Fibroblast of the conjunctiva (primary cell): Measurements from ENCODE around the gene EGFL6.

Experiments used
- DNase-seq: peaks from one replicate; pipeline ENCODE4 v3.0.0-alpha.2; 2010; ENCODE audit warnings: low read depth

EGFL6 gene

DNA sequence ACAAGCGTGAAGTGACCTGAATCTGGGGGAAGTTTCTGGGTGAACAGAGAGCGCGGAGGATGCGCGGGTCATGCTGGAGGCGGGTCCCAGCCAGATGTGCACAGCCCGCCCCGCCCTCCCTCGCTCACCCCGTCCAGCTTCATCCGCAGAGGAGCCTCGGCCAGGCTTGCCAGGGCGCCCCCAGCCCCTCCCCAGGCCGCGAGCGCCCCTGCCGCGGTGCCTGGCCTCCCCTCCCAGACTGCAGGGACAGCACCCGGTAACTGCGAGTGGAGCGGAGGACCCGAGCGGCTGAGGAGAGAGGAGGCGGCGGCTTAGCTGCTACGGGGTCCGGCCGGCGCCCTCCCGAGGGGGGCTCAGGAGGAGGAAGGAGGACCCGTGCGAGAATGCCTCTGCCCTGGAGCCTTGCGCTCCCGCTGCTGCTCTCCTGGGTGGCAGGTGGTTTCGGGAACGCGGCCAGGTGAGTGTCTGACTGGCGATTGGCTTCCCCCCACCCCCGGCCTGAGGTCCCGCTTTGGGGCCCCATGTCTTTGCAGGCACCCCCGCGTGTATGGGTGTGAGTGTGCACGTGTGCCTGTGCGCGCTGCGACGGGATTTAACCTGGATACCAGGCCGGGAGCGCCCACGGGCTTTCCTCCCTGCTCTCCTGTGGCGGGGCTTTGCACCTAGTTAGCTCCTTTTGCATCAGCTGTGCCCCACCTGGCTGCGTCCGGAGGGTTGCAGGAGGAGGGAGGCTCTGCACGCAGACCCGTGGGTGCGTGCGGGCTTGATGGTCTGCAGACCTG, at the start of gene EGFL6:
Gene EGFL6, plus strand, starts transcription at position 123 of the 782 bp plus-strand sequence. Its CDS starts 261 bp downstream, at position 384.
- no peak for DNase-seq

DNA sequence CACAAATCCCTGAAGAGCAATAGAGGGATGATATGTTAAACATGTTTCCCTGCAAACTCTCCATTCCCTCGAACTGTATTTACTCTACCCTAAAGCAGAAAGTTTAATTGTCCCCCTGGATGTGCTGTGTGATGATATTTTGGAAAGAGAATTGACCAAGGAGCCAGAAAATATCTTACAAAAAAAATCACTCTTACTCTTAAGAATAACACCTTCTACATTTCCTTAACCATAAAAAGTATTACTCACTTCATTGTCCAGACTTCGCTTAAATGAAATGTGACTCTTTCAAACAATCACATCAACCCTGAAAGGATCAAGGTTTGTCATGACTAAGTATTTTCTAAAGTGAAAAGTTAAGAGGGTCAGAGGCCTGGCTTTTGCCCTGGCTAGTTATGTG, 49.0 kb upstream of the EGFL6 start:
- DNase-seq: no peak

GRCh38 chrX:13520936-13521335, 48.5 kb upstream of the EGFL6 start:
- DNase-seq: no peak

DNA sequence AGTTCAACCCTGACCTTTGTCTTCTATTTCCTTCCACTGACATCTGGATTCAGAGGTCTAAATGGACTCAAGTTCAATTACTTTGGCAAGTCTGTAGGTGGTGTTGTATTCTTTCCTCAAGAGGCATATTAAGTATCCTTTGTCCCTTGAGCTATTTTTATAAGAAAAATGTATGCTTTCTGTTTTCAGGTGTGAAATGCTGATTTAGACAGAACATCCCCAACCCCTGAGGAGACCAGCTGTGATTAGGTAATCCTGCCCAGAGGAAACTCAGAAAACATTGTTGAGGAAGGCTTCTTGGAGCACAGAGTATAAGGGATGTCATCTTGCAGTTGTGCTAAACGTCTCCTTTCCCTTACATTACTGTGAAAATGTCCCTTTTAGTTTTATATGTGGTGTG, 46.6 kb upstream of the EGFL6 start:
- DNase-seq: no peak

DNA sequence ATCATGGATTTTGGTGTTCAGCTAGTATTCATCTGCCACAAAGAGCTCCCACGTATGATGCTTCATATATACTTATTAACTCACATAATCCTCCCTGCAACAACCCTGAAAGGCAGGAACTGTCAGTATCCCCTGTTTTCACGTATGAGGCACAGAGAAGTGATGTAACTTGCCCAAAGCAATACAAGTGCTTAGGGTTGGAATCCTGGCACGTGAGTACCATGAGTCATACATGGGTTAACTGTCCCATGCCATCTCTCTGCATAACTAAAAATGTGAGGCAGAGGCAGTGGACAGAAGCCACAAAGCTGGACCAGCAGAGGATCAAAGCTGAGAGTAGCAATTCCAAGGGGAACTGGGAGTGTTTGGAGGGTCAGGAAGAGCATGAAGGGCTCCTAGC, 35.7 kb upstream of the EGFL6 start:
- DNase-seq: peak; percentile 46

- no peak for DNase-seq
Measured at GRCh38 chrX:13535376-13536165, 33.8 kb upstream of the EGFL6 start.

DNA sequence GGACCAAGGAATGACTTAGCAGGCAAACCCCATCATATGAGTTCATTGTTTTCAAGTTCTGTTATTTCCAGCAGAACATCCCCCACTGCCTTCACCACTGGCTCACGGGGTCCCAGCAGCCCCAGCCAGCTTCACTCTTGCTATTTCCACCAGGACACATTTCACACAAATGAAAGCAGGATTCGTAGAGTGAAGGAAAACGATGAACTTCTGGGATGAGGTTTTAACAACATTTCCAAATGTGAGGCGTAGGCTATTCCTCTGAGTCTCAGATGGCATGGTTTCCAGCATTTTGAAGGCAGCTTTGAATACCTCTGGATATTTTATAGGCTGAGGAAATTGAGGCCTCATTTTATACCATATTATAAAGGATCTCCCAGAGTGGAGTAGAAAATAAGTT, 32.9 kb upstream of the EGFL6 start:
- no peak for DNase-seq

GRCh38 chrX:13538414-13538813, 31.0 kb upstream of the EGFL6 start:
- no peak for DNase-seq

DNA sequence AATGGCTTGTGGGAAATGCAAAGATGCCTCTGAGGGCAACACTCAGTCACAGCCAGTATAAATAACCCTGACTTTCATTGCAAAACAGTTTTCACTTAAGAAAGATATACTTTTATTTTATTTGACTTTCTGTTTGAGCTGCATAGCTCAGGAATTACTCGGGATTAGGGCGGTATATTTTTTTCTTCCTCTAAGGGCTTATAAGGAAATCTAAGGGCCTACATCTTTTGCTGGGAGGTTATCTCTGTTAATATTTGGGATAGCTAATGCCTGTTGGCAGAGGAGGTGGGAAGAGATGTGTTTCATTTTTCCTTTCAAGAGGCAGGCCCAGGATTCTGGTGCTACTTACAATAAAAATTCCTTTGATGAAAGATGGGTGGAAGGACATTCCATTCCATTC, 28.8 kb upstream of the EGFL6 start:
- no peak for DNase-seq

DNA sequence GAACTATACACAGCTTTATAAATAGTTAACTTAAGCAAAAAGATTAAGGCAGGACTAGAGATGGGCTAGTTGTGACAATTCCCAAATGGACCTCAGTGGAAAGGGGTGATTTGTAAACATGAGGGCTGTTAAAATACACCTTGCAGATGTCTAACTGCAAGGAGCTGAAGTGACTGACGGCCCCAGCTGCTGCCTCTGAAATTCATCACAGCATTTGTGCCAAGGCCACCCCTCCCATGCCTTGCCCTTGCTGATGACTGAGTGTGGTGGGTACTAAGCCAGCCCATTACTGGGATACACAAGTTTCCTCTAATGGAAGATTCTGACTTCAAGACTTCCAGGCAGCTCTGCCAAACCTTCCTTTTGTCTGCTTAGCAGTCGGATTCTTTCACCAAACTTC, 23.7 kb upstream of the EGFL6 start:
- no peak for DNase-seq

GRCh38 chrX:13547671-13548070, 21.7 kb upstream of the EGFL6 start:
- peak; percentile 9 for DNase-seq

DNA sequence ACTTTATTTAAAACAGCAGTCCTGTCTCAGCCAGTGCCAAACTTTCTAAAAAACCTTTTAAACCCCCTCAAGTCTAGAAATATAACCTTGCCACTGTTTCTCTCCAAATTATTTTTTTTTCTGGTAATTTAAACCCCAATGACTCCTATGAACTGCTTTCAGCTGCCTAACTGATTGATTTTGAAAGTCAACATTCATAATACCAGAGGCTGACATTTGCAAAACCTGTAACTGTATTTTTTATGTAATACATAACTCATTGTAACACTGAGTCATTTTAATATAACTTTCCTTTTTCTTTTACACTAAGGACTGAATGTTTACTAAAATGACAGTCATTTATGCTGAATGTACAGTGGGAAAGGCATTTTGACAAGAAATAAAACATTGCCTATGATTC, 19.1 kb upstream of the EGFL6 start:
- no peak for DNase-seq

DNA sequence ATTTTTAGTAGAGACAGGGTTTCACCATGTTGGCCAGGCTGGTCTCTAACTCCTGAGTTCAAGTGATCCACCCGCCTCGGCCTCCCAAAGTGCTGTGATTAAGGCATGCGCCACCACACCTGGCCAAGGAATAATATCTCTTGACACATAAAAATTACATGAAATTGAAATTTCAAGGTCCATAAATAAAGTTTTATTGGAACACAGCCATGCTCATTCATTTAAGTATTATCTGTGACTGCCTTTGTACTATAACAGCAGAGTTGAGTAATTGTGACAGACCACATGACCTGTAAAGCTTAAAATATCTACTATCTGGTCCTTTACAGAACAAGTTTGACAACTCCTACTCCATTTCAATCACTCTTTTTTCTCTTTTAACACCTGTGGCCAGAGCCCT, 17.8 kb upstream of the EGFL6 start:
- DNase-seq: no peak

DNA sequence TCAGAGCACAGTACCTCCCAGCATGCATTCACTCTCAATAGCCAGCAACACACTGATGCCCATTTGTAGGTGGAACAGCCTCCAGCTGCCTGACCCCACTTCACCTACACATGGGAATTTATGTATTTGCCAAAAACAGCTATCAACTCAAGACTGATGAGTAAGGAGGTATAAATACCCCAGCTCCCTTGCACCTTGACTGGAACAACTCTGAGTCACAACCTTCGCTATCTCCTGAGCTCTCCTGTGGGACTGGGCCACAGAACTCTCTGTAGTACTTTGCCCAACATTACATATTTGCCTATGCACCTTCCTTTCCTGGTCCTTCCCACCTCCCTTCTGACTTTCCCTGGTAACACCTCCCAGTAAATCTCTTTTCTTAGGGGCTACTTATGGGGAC, 16.5 kb upstream of the EGFL6 start:
- no peak for DNase-seq

- no peak for DNase-seq
Measured at GRCh38 chrX:13565511-13565910, 3.9 kb upstream of the EGFL6 start.

DNA sequence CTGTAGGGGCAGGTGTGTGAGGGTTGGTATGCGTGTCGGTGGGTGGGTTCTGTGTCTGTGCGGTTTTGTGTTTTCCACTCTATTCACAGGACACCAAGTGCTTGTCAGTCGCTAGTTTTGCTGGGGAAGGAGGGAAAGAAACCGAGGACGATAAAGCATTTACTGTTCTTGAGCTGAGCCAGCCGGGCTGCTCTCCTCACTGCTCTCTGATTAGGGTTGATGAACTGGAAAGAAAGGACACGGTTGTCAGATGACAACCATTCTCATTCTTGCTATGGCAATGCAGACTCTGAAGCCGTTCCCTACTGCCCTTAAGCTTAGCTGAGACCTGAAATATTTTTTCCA, 832 bp downstream of the EGFL6 start:
- DNase-seq: no peak

- DNase-seq: no peak
Measured at GRCh38 chrX:13571136-13571535, 1.7 kb downstream of the EGFL6 start.

DNA sequence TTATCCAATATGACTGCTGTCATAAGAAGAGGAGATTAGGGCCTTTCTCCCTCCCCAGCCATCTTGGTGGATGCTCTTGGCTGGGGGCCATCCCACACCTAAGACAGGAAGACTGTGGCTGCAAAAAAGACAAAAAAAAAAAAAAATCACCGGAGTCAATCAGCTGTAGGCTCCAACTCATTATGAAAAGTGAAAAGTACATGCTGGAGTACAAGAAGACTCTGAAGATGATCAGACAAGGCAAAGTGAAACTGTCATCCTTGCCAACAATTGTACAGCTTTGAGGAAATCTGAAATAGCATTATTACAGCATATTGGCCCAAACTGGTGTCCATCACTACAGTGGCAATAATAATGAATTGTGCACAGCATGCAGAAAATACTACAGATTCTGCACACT, 5.2 kb downstream of the EGFL6 start:
- no peak for DNase-seq

DNA sequence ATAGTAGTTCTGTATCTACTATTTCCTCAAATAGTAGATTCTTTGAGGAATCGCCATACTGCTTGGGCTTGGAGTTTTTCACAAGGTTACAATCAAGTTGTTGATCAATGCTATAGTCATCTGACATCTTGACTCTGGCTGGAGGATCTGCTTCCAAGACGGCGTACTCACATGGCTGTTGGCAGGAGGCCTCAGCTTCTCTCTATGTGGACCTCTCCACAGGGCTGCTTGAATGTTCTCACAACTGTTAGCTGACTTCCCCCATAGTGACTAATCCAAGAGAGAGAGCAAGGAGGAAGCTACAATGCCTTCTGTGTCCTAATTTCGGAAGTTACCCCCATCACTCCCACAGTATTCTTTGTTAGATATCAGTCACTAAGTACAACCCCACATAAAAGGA, 10.3 kb downstream of the EGFL6 start:
- DNase-seq: no peak

GRCh38 chrX:13581554-13581953, 12.2 kb downstream of the EGFL6 start:
- DNase-seq: peak; percentile 24

DNA sequence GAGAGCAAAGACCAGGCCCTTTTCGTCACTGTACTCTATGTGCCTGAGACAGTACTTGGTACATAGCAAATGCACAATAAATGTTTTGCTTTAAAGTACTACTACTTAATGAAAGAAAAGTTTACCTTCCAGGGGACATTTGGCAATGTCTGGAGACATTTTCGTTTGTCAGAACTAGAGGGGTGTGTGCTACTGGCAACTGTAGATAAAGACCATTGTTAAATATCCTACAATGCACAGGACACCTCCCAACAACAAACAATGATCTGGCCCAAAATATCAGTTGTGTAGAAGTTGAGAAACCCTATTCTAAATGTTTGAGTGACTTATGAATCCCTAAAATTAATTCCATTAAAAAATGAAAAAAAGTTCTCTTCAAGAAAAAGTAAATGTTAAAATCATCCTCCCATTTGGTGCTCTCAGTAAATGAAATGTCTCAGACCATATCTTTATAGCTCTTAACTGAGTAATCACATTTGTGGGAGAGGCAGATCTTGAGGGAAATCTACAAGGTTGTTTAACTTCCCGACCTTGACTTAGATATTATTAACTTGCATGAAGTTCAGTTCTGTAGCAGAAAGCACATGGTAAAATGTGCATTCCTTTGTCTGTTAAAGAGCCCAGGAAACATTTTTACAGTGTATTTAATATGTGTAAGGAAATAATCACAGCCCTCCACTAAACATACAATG, 18.5 kb downstream of the EGFL6 start:
- no peak for DNase-seq

DNA sequence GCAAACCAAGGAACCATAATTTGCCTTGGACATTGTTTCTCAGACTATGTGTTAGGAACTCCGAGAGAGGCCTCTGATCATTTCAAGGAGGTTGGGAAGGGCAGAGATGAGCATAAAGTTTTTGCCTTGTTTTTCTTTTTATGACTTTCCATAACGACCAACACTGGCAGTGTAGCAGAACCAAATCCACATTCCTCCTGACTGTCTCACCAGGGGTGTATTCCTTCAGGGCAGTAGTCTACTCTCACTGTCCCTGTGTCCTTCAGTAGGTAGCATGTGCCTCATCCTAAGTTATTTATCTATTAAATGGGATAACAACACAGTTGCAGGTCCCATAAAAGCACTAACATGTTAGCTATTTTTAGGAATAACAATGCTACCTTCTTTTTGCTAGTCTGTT, 20.8 kb downstream of the EGFL6 start:
- DNase-seq: no peak

- DNase-seq: no peak
Measured at GRCh38 chrX:13590914-13591313, 21.5 kb downstream of the EGFL6 start.
